CD4-positive, alpha-beta T cell treated with Interleukin-15 for 1 hour (primary cell): Measurements from ENCODE around the gene MIOX.

Source experiments
- DNase-seq: peaks from one replicate; pipeline ENCODE4 v3.0.0-alpha.2; 2020

Gene MIOX

DNA sequence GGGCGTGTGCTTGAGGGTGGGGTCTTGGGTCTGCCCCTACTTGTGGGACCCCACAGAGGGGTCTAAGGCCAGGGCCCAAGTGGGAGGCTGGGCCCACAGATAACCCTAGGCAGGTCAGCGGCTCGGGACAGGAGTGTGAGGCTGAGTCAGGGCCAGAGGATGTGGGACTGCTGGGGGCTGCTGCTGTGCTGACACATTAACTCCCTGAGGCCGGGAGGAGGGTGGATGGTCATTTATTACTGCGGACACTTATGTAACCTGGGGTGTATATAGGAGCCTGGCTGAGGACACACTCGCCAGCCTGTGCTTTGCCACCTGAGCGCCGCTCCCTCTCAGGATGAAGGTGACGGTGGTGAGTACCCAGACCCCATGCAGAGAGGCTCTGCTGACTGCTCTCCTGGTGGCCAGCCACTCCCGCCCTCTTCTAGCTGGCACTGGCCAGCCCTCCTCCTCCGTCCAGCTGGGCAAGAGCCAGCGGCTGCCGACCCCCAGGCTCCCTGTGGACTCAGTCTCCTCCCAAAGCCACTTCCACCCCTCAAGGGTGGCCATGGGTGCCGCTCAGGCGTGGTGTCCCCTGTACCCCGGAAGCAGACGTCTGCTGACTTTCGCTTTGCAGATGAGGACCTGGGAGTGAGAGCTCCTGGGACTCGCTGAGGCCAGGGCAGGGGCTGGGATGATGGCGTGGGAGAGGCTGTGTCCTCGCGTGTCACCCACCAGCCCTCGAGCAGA, at the start of gene MIOX:
Gene MIOX, plus strand, starts transcription at position 299 of the 729 bp plus-strand sequence. Its CDS starts 39 bp downstream, at position 338.
- no peak for DNase-seq

DNA sequence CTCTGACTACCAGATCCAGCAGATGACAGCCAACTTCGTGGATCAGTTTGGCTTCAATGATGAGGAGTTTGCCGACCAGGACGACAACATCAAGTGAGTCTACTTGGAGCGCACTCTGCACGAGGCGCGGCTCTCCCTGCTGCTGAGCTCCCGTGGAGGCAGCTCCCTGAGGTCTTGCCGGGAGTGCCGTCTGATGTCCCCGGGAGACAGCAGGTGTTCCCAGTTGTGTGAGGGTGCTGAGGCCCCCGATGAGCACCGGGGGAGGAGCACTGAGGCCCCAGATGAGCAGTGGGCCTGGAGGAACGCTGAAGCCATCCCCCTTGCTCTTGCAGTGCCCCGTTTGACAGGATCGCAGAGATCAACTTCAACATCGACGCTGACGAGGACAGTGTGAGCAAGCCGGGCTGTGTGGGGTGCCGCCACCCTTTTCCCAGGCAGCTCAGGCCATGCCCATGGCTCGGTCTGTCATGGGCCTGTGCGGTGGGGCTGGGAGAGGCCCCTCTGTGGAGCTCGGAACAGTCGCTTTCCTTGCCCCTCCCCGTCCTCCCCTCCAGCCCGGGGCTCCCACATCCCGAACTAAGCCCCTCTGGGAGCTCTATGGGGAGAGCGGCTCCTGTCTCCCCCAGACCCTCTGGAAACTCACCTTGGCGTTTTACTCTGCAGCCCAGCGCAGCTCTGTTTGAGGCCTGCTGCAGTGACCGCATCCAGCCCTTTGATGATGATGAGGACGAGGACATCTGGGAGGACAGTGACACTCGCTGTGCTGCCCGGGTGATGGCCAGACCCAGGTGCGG, 49.0 kb upstream of the MIOX start:
- DNase-seq = no peak

DNA sequence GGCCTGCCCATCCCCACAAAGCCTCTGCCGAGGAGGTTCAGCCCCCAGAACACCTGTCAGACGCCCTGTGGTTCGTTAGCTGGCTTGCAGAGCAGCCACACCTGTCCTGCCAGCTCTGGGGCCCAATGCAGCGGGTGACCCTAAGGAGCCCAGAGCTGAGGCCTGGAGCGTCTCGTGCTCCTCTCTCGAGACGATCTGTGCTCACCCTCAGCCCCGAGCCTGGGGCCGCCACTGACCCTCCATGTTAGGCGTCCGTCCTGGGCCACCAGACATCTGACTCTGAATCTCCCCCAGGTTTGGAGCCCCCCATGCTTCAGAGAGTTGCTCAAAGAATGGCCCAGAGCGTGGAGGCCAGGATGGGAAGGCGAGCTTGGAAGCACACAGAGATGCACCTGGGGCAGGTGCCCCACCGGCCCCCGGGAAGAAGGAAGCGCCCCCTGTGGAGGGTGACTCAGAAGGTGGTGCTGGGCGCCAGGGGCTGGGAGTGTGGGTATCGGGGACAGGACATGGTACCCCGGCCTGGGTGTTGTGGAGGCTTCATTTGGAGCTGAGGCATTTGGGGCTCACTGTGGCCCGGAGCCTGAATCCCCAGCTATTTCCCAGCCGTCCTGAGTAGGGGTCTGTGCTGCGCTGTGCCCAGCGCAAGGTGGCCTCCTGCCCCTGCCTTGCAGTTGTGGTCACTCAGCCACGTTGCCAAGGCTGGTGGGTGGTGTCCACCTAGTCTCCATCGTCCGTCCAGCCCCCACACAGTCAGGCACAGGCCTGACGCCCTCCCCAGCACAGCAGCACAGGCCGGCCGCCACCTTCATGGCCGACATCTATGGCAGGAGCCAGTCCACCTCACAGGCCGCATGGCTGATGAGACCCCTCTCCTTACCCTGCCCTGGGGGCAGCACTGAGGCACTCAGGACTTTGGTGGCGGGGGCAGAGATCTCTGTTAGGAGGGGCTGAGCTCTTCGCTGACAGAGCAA, 48.1 kb upstream of the MIOX start:
- DNase-seq = no peak

DNA sequence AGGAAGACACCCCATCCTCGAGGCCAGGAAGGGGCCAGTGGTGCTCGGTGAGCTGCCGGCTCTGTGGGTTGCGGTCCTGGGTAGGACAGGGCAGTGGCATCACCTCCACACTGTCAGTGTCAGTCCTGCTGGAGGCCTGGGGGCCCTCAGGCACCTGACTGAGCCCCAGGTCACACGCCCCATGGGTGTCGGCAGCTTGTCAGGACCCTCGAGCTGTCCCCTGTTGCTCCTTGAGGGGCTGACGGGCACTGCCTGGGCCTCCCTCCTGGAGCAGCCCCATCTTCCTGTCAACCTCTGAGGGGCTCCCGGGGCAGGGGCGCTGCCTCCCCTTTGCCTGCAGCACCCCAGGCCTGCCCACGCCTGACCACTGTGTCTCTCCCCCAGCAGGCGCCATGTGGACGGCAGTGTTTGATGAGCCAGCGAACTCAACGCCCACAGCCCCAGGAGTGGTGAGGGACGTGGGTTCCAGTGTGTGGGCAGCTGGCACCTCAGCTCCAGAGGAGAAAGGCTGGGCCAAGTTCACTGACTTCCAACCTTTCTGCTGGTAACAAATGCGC, 47.3 kb upstream of the MIOX start:
- DNase-seq = no peak

DNA sequence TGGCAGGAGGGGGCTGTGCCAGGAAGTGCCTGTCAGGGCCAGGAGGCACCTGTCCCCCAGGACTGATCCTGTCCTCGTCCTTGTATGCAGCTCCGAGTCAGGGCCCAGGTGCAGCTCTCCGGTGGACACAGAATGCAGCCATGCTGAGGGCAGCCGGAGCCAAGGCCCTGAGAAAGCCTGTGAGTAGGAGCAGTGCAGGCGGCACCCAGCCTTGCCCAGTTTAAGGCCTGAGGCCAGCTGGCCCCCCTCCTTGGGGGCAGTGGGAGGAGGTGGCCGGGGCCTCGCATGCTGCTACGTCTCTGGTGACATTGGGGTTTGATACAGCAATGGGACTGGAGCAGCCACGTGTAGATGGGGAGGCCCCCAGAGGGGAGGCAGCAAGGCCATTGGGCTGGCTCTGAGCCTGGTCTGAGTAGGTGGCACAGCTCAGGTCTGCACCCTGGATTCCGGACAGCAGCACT, 46.8 kb upstream of the MIOX start:
- DNase-seq = no peak

DNA sequence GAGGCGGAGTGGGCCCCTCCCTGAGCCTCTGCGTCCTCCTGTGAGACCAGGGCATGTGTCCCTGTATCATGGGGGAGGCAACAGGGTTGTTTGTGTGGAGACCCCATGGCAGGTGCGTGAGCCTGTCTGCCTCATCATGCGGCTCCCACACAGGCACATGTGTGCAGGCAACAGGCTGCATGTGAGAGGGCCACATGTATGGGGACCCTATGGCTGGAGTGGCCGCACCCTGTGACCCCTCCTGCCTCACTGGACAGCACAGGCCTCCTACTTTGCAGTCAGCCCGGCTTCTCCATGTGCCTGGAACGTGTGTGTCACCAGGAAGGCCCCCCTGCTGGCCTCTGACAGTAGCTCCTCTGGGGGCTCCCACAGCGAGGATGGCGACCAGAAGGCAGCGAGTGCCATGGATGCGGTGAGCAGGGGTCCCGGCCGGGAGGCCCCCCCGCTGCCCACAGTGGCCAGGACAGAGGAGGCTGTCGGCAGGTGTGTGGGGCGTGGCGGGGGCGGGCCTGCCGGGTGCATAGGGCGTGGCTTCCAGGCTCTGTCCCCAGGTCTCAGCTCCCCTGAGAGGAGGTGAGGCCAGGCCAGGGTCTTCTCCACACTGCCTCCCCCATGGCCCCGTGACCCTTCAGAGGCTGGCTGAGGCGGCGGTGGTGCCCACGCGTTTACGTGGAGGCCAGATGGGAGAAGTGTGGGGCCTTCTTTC, 46.0 kb upstream of the MIOX start:
- DNase-seq = no peak

DNA sequence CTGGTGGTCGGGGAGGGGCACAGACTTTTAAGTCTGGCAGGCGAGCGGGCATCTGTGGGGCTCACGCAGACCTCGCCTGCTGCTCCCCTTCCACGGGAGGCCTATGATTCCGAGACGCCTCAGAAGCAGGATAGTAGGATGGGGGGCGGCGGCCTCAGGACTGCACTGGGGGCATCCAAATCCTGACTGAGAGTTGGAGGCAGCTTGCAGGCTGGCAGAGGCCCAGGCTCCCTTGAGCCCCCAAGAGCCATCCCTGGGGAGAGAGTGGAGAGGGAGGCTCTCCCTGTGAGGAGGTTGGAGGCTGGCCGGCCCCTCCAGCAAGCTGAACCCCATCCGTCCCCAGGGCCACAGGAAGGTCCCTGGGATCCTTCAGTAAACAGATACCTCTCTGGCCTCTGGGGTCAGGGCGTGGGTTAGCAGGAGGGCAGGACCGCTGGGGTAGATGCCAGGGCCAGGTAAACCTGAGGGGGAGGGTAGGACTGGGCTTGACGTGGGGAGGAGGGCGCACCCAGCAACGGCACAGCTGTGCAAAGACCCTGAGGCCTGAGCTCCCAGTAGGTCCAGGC, 45.1 kb upstream of the MIOX start:
- DNase-seq = no peak

DNA sequence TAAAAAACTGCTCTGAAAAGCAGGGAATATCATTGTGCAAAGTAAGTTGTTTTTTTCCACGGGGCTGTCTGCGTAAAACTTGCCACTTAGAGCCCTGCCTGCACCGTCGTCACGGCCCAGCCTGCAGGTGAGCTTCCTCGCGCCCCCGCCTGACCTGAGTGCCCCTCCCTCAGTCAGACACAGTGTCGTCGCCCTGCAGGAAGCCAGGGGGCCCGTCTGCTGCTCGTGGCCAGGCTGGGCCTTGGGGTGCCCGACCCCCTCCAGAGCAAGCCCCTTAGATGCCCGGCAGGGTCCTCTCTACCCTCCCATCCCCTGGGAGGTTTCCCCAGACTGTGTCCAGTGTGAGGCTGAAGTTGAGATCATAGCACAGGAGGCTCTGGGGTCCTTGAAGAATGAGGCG, 43.5 kb upstream of the MIOX start:
- DNase-seq = no peak

DNA sequence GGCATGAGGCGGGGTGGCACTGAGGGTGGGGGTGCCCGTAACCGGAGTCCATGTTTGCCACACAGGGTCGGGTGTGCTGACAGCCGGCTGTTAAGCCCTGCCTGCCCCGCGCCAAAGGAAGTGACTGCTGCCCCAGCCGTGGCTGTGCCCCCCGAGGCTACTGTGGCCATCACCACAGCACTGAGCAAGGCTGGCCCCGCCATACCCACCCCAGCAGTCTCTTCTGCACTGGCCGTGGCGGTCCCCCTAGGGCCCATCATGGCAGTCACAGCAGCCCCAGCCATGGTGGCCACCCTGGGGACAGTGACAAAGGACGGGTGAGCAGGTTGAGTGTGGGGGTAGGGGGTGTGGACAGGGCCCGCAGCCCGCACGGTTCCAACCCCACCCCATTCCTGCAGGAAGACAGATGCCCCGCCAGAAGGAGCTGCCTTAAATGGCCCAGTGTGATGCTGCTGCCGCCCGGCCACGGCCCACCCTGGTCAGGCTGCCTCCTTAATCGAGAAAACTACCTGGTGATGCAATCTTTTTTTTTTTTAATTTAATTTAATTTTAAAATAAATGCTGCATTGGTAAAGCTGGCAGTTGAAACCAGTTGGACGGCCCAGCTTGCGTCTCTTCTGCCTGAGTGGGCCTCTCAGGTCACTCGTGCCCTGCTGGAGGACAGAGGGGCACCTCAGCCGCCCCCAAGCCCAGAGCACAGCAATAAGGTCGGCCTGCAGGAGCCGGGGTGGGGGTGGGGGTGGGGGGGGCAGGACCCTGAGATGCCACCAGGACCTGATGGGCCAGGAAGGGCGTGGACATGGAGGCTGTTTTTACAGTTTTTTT, 42.6 kb upstream of the MIOX start:
- DNase-seq = no peak

DNA sequence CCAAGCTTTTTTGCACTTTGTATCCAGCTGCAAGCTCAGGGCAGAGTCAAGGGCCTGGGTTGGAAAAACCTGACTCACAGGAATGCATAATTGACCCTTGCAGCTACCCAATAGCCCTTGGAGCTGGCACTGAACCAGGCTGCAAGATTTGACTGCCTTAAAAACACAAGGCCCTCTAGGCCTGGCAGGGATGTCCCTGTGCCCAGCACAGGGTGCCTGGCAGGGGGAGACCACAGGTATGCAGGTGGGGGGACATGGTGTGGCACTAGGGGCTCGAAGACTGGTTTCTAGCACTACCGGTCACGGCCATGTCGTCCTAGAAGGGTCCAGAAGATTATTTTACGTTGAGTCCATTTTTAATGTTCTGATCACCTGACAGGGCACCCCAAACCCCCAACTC, 42.0 kb upstream of the MIOX start:
- DNase-seq = no peak

DNA sequence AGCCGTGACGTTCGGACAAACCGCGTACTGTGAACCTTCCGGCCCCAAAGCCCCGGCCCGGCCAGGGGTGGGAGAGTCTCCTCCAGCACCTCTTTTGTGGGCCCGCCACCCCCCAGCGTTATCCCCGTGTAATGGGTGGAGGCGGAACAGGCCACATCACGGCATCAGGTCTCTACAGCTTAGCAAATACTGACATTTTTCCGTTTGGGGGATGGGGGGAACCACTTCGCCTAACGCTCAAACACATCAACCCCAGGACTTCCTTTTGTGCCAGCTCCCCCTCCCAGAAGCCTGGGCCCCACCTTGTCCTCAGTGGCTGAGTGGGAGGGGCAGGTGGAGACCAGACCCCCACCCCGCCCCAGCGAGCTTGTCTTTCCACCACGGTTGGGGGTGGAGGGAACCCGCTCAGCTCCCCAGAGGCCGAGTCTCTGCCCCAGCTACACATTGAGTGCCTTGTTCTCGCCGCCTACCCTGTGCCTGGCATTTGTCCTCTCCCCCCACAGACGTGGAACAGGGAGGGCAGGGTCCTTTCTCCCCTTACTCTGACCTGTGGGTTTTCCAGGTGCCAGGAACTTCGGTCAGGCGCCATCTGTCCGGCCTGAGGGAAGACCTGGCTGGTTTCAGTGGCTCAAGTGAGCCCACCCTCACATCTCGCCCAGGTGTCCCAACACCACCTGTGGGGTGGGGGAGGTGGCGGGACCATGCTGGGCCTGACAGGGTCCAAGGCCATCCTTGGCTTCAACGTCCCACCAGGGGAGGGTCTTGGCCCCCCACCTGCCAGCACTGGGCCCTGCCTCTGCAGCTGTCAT, 41.4 kb upstream of the MIOX start:
- DNase-seq = peak; percentile 42

DNA sequence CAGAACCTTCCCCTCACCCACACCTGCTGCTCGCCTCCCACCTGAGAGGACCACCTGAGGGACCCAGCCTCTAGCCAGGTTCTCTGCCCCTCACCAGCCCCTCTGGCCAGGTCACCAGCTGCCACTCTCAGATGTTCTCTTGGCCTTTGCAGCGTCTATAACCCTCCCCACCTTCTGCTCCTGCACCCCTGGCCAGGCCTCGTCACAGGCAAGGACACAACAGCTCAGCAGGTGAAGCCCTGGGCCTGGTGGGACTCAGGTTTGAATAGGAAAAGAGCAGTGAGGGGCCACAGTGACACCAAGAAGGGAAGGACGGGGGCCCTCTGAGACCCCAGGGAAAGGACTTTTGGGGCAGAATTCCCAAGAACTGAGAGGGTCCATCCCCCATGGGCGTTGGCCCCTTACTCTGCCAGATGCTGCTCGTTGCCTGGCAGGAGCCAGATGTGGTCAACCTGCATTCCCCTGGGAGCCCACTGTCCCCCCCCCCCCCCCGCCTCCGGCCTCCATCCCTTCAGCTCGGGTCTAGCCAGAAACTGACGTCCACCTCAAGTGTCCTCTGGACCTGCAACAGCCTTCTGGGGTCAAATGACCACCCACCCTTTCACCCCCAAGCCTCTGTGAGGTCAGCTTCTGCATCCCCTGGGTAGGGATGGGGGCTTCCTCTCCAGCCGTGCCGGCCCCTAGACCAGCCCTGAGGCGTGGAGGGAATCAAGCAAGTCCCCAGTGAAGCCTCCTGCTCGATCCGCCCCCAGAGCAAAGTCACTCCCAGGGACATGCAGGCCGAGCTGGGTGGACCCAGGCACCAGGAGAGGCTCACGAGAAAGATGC, 40.6 kb upstream of the MIOX start:
- peak; percentile 5 for DNase-seq

DNA sequence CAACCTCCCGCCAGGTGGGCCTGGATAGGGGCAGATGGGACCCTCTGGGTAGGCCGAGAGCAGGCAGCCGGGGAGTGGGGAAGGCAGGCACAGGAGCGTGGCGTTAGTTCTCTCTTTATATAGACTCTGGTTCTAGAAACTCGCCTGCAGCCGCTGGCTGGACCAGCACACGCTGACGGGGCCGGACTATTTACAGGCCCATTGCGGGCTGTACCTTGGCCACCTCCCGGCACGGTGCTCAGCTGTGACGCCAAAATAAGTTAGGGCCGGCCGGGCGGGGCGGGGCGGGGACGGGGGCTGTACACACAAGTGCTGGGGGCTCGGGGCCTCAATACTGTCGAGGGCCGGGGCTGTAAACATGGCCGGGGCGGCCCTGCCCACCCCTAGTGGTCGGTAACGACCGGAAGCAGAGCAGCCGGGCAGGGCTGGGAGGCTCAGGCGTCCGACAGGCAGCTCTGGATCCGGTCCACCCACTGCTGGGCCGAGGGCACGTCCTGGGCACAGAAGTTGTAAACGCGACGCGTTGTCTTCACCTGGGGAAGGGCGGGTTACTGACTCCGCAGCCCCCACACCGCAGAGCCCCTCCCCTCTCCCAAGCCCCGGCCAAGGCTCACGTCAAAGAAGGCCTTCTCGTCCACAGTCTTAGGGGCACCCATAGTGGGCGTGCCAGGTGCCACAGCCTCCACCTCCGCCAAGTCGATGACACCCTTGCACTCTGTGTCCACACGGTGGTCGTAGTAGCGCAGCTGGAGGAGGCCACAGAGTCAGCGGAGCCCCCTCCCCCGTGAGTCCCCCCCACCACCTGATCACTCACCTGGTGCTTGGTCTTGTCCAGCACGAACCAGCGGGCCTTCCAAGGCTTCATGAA, 39.7 kb upstream of the MIOX start:
- DNase-seq = no peak

DNA sequence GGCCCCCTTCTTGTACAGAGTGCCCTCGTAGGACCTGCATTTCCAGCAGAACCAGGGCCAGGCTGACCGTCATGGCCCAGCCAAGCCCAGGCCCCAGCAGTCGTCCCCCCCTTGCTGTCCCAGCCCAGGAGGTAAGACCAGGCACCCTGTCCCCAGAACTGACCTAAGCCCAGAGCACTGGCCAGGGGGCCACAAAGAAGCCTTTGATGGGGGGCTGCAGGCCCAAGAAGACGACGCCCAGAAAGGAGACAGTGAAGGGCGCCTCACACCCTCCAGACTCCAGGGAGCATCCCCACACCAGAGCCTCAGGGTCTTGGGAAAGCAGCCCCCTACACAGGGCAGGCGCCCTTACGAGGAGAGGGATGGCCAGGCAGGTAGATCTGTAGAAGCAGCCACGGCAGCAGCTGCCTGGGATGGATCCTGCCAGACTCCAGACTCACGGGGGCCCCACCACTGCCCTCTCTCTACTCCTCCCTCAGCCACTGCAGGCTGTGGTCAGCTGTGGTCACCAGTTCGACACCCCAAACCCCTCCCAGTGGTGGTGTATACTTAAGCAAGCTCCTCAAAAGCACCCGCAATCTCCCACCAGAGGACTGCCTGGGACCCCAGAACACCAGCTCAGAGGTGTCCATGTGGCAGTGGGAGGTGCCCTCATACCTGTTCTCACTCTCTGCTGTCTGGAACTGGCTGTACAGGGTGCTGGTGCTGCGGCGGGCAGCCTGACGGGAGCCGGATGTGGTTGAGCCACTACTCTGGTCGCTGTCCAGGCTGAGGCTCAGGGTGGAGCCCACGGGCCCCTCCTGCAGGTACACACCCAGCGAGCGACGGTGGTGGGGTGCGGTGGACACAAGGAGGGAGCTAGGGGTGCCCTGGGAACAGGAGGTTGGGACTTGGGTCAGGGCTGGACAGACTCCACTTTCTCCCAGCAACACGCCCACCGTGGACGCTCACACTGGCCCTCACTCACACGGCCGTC, 38.8 kb upstream of the MIOX start:
- no peak for DNase-seq

DNA sequence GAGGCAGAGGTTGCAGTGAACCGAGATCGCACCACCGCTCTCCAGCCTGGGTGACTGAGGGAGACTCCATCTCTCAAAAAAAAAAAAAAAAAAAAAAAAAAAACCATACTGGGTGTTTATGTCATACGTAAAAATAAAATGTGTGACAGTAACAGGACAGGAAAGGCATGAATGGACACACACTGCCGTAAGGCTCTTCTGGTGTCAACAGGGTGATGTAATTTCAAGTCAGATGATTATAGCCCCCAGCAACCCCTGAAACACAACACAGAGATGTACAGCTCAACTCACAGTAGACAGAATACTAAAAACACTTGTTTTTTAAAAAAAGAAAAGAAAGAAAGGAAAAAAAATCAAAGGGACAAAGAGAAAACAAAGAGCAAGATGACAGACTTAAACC, 34.0 kb upstream of the MIOX start:
- no peak for DNase-seq

DNA sequence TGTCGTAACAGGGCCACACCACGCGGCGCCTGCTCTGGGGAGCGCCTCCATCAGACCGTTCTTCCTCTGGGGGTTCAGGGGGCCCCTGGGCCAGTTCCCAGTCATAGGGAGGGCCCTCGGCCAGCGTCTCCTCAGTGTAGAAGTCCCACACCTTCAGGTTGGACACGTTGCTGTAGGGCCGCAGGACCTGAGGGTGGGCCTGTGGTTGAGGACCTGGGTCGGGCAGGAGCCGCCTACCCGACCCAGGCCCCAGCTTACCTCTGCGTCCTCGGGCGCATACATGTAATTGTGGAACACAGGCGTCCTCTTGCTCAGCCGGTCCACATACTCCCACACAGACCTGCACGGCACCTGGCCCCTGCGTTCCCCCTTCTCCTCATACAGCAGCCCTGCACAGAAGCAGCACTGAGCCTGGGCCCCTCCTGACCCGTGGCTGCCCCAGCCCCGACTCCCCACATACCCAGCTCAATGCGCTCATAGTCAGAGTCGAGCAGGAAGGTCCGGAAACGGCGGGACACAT, 32.0 kb upstream of the MIOX start:
- DNase-seq = no peak
